ENCODE measurements around the gene DLX5.

DNA sequence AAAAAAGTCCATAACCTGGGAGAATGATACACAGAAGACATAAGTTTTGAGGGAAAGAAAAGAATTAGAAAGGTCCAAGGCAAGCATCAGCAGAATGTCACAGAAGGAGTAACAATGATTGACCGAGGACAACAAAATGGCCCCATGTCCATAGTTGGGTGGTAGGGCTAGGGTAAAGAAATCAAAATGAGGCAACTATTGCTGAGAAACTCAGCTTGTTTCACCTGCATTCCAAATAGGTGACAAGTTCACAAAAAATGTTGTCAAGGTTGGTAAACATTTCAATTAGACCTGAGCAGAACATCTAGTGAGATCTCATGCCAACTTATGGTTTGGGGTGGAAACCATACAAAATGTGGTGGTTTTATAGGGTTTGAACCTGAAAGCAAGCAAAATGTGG is 42.0 kb downstream of the DLX5 start:
- TF ChIP-seq, protein P1, sequence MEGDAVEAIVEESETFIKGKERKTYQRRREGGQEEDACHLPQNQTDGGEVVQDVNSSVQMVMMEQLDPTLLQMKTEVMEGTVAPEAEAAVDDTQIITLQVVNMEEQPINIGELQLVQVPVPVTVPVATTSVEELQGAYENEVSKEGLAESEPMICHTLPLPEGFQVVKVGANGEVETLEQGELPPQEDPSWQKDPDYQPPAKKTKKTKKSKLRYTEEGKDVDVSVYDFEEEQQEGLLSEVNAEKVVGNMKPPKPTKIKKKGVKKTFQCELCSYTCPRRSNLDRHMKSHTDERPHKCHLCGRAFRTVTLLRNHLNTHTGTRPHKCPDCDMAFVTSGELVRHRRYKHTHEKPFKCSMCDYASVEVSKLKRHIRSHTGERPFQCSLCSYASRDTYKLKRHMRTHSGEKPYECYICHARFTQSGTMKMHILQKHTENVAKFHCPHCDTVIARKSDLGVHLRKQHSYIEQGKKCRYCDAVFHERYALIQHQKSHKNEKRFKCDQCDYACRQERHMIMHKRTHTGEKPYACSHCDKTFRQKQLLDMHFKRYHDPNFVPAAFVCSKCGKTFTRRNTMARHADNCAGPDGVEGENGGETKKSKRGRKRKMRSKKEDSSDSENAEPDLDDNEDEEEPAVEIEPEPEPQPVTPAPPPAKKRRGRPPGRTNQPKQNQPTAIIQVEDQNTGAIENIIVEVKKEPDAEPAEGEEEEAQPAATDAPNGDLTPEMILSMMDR (conservative IDR thresholded peaks at IDR 0.05; ENCODE audit: low read depth, low read length): no peak
- TF ChIP-seq CEBPB (IDR thresholded peaks at IDR 0.05; ENCODE audit: low read depth, low read length): no peak
- TF ChIP-seq RFX5 (IDR thresholded peaks at IDR 0.05; ENCODE audit: low read depth, low read length): no peak
- TF ChIP-seq RCOR1 (IDR thresholded peaks at IDR 0.05; ENCODE audit: insufficient replicate concordance, low read length): no peak
- TF ChIP-seq MXI1 (IDR thresholded peaks at IDR 0.05; ENCODE audit: borderline replicate concordance, low read depth, low read length): no peak
- no peak for TF ChIP-seq POLR2A (IDR thresholded peaks at IDR 0.05; ENCODE audit: low read depth, low read length)
- TF ChIP-seq CHD1 (IDR thresholded peaks at IDR 0.05; ENCODE audit: low read depth, low read length): no peak
- no peak for TF ChIP-seq NFE2L2 (IDR thresholded peaks at IDR 0.05; ENCODE audit: low read depth, low read length)
- TF ChIP-seq, protein P2, sequence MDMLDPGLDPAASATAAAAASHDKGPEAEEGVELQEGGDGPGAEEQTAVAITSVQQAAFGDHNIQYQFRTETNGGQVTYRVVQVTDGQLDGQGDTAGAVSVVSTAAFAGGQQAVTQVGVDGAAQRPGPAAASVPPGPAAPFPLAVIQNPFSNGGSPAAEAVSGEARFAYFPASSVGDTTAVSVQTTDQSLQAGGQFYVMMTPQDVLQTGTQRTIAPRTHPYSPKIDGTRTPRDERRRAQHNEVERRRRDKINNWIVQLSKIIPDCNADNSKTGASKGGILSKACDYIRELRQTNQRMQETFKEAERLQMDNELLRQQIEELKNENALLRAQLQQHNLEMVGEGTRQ (IDR thresholded peaks at IDR 0.05; ENCODE audit: low read depth, low read length): no peak
- TF ChIP-seq BHLHE40 (IDR thresholded peaks at IDR 0.05; ENCODE audit: low read depth, low read length): no peak
- no peak for TF ChIP-seq SMC3 (IDR thresholded peaks at IDR 0.05; ENCODE audit: low read depth, low read length)

Data from IMR-90 (cell line).